K562 (cell line): Measurements from ENCODE around the gene MCCD1. TPM values are rescaled to one million over a fixed set of nuclear protein-coding genes. Genes with fewer than 3 reads are reported as not detected.
A peak's percentile ranks its signal among the peaks of the same experiment; 100 is the strongest.

ENCODE experiments used
- ARHGAP35 ChIP-seq: fragments of 450-650 bp; IDR thresholded peaks from 2 replicates; pipeline ENCODE4 v1.6.1; 2018; ENCODE audit not compliant: partially characterized antibody
- CXXC5 ChIP-seq: fragments of 250-450 bp; sonication (Bioruptor Pico); IDR thresholded peaks from 2 replicates; pipeline ENCODE4 v1.8.0; 2022; ENCODE audit warnings: inconsistent platforms, mild to moderate bottlenecking, moderate library complexity
- GATA2 ChIP-seq: sonication (generic); formaldehyde crosslinking; IDR thresholded peaks from 2 replicates; pipeline ENCODE4 v1.4.0; 2020; ENCODE audit warnings: mild to moderate bottlenecking, missing genetic modification reagents
- HMG20B ChIP-seq: fragments of 250-450 bp; sonication (Bioruptor Pico); IDR thresholded peaks from 2 replicates; pipeline ENCODE4 v1.5.0; 2021; ENCODE audit warnings: mild to moderate bottlenecking
- HNRNPLL ChIP-seq: fragments of 200-400 bp; formaldehyde crosslinking; IDR thresholded peaks from 2 replicates; pipeline ENCODE4 v1.6.1; 2017; ENCODE audit warnings: low read length, low read depth, mild to moderate bottlenecking; ENCODE audit not compliant: poor library complexity, severe bottlenecking
- NR1H2 ChIP-seq: sonication (generic); formaldehyde crosslinking; IDR thresholded peaks from 2 replicates; pipeline ENCODE4 v1.4.0; 2020; ENCODE audit warnings: mild to moderate bottlenecking, missing genetic modification reagents
- PYGO2 ChIP-seq: fragments of 450-650 bp; IDR thresholded peaks from 2 replicates; pipeline ENCODE4 v1.6.1; 2016; ENCODE audit warnings: mild to moderate bottlenecking, missing genetic modification characterization, moderate library complexity, missing compliant biosample characterization
- RAD21 ChIP-seq, 2 experiments: fragments of 250-450 bp in 1 of 2; fragments of 450-650 bp in 1 of 2; sonication (Bioruptor Pico) in 1 of 2; formaldehyde crosslinking in 1 of 2; IDR thresholded peaks in 1 of 2; conservative IDR thresholded peaks in 1 of 2; 2 replicates each; pipeline versions ENCODE4 v1.4.0 to v1.8.0; 2020 to 2022; ENCODE audit warnings: mild to moderate bottlenecking in 2 of 2, moderate library complexity in 1 of 2
- RB1 ChIP-seq: fragments of 450-650 bp; IDR thresholded peaks from 2 replicates; pipeline ENCODE4 v1.6.1; 2017; ENCODE audit warnings: low read depth, mild to moderate bottlenecking
- RFX7 ChIP-seq: fragments of 250-450 bp; sonication (Bioruptor Pico); IDR thresholded peaks from 2 replicates; pipeline ENCODE4 v1.5.1; 2021; ENCODE audit warnings: mild to moderate bottlenecking
- SIX5 ChIP-seq, 2 experiments: IDR thresholded peaks; 2 replicates each; pipeline ENCODE4 v1.6.1; 2011; ENCODE audit warnings: low read length in 2 of 2, borderline replicate concordance in 1 of 2, low read depth in 1 of 2, mild to moderate bottlenecking in 1 of 2, moderate library complexity in 1 of 2; ENCODE audit not compliant: insufficient read depth in 1 of 2
- SMARCC2 ChIP-seq: fragments of 450-650 bp; IDR thresholded peaks from 2 replicates; pipeline ENCODE4 v1.6.1; 2017; ENCODE audit warnings: antibody characterized with exemption, moderate library complexity, mild to moderate bottlenecking, low read depth
- SREBF1 ChIP-seq: fragments of 150-350 bp; IDR thresholded peaks from 2 replicates; pipeline ENCODE4 v1.6.1; 2014; ENCODE audit warnings: antibody characterized with exemption, low read depth, low read length, borderline replicate concordance
- TAF1 ChIP-seq: IDR thresholded peaks from 2 replicates; pipeline ENCODE4 v1.6.1; 2011; ENCODE audit warnings: mild to moderate bottlenecking, low read length, moderate library complexity; ENCODE audit not compliant: insufficient read depth, control insufficient read depth, severe bottlenecking; ENCODE audit errors: extremely low read depth
- TRIM24 ChIP-seq, 2 experiments: fragments of 450-650 bp; IDR thresholded peaks; 2 replicates each; pipeline ENCODE4 v1.6.1; 2016
- ZFX ChIP-seq: sonication (generic); formaldehyde crosslinking; IDR thresholded peaks from 2 replicates; pipeline ENCODE4 v1.8.0; 2022; ENCODE audit warnings: mild to moderate bottlenecking, missing genetic modification reagents, moderate library complexity
- ZNF316 ChIP-seq: fragments of 450-650 bp; IDR thresholded peaks from 2 replicates; pipeline ENCODE4 v1.6.1; 2016
- ZNF766 ChIP-seq: fragments of 200-800 bp; sonication (Bioruptor generic); conservative IDR thresholded peaks from 2 replicates; pipeline ENCODE4 v1.6.1; 2016; ENCODE audit warnings: missing genetic modification characterization, missing compliant biosample characterization
- polyA plus RNA-seq, 8 experiments: library from polyadenylated mRNA; depleted of rRNA in 4 of 8; stranded (reverse) in 5 of 8; unstranded in 3 of 8; fragments of >200 nt; fragmentation: Nextera tagmentation in 2 of 8; fragmentation: Illumina TruSeq in 1 of 8; extraction: Ambion mirVana in 2 of 8; extraction: Trizol in 1 of 8; gene quantifications; 2 replicates each; pipeline versions ENCODE4 v1.2.1 to v1.2.3, GENCODE V29; 2011 to 2014; ENCODE audit warnings: inconsistent platforms in 1 of 8, missing spikeins in 1 of 8
- total RNA-seq, 7 experiments: library from RNA; depleted of rRNA in 6 of 7; stranded (reverse); fragments of >200 nt in 6 of 7; fragmentation: Illumina TruSeq in 2 of 7; extraction: Trizol in 2 of 7; gene quantifications; 2 replicates each; pipeline versions ENCODE4 v1.2.1 to v1.2.3, GENCODE V29; 2011 to 2021; ENCODE audit warnings: low replicate concordance in 1 of 7
- TF ChIP-seq, protein P1 (sequence below): sonication (generic); formaldehyde crosslinking; IDR thresholded peaks from 2 replicates; pipeline ENCODE4 v1.4.0; 2020; ENCODE audit warnings: mild to moderate bottlenecking, missing genetic modification reagents
- TF ChIP-seq, protein P2 (sequence below): fragments of 250-450 bp; sonication (Bioruptor Pico); IDR thresholded peaks from 2 replicates; pipeline ENCODE4 v1.8.0; 2021; ENCODE audit warnings: moderate library complexity, mild to moderate bottlenecking, inconsistent platforms
- TF ChIP-seq, protein P3 (sequence below): fragments of 450-650 bp; IDR thresholded peaks from 2 replicates; pipeline ENCODE4 v1.6.1; 2016; ENCODE audit warnings: missing biosample characterization, missing genetic modification characterization
- TF ChIP-seq, protein P4 (sequence below): sonication (generic); formaldehyde crosslinking; IDR thresholded peaks from 2 replicates; pipeline ENCODE4 v1.8.1; 2023; ENCODE audit warnings: mild to moderate bottlenecking, missing genetic modification reagents

MCCD1 gene
- total and polyA plus RNA-seq, 9 of the 15 experiments (the other 6 are each of a cell fraction or from before 2014, with no cell fraction given), result not detected

DNA sequence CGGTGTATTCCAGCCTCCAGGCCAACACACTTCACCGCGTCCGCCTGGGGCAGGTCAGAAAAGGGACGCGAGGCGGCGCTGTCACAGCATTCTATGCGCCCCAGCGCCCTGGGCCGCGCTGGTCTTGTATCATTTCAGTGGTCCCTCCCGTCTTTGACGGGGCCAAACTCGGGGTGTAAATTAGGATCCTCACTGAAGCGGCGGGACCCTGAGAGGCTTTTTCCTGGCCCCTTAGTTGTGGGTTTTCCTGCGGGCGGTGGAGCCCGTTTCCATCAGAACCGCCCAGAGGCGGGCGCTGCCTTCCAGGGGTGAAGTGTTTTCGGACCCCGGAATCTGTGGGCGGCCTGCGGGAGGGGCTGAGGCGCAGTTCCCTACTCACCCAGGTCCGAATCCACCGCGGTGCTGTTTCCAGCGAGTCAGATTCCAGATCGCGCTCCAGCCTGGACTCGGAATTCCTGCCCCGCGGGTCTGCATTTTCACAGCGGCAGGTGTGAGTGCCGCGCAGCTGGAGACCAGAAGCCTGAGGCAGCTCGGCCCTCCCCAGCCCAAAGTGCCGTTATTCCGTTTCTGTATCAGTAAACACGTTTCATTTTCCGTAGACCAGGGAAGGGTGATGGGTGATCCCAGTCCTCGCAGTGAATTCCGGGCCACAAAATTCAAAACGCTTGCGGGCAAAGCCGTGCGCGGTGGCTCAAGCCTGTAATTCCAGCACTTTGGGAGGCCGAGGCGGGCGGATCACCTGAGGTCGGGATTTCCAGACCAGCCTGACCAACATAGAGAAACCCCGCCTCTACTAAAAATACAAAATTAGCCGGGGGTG lies 34.7 kb upstream of the MCCD1 start (continued):
- TF ChIP-seq SIX5 (IDR thresholded peaks at IDR 0.05; ENCODE audit: borderline replicate concordance in 1 of 2, insufficient read depth in 1 of 2, low read depth in 1 of 2, low read length in 2 of 2) (no peak), RAD21 (CRISPR knock-in tag; conservative IDR thresholded peaks at IDR 0.05 in 1 of 2, IDR thresholded peaks at IDR 0.05 in 1 of 2) (peak; percentile 80 to 95), RB1 (peak; percentile 75), RFX7 (CRISPR knock-in tag) (no peak), SREBF1 (no peak), TRIM24 (IDR thresholded peaks at IDR 0.05) (no peak), GATA2 (CRISPR knock-in tag) (no peak), HMG20B (CRISPR knock-in tag) (no peak), ARHGAP35 (no peak), PYGO2 (tag) (no peak), ZFX (CRISPR knock-in tag) (peak; percentile 73), TAF1 (no peak), CXXC5 (peak; percentile 56), NR1H2 (CRISPR knock-in tag) (no peak), ZNF766 (CRISPR knock-in tag) (no peak), HNRNPLL (no peak), SMARCC2 (peak; percentile 57; the same call in 1 of the 2 replicates), ZNF316 (no peak)
- TF ChIP-seq, protein P1, sequence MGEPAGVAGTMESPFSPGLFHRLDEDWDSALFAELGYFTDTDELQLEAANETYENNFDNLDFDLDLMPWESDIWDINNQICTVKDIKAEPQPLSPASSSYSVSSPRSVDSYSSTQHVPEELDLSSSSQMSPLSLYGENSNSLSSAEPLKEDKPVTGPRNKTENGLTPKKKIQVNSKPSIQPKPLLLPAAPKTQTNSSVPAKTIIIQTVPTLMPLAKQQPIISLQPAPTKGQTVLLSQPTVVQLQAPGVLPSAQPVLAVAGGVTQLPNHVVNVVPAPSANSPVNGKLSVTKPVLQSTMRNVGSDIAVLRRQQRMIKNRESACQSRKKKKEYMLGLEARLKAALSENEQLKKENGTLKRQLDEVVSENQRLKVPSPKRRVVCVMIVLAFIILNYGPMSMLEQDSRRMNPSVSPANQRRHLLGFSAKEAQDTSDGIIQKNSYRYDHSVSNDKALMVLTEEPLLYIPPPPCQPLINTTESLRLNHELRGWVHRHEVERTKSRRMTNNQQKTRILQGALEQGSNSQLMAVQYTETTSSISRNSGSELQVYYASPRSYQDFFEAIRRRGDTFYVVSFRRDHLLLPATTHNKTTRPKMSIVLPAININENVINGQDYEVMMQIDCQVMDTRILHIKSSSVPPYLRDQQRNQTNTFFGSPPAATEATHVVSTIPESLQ (CRISPR knock-in tag), result no peak; the same call in 1 of the 2 replicates
- TF ChIP-seq, protein P2, sequence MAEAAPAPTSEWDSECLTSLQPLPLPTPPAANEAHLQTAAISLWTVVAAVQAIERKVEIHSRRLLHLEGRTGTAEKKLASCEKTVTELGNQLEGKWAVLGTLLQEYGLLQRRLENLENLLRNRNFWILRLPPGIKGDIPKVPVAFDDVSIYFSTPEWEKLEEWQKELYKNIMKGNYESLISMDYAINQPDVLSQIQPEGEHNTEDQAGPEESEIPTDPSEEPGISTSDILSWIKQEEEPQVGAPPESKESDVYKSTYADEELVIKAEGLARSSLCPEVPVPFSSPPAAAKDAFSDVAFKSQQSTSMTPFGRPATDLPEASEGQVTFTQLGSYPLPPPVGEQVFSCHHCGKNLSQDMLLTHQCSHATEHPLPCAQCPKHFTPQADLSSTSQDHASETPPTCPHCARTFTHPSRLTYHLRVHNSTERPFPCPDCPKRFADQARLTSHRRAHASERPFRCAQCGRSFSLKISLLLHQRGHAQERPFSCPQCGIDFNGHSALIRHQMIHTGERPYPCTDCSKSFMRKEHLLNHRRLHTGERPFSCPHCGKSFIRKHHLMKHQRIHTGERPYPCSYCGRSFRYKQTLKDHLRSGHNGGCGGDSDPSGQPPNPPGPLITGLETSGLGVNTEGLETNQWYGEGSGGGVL (CRISPR knock-in tag), result no peak
- TF ChIP-seq, protein P3, sequence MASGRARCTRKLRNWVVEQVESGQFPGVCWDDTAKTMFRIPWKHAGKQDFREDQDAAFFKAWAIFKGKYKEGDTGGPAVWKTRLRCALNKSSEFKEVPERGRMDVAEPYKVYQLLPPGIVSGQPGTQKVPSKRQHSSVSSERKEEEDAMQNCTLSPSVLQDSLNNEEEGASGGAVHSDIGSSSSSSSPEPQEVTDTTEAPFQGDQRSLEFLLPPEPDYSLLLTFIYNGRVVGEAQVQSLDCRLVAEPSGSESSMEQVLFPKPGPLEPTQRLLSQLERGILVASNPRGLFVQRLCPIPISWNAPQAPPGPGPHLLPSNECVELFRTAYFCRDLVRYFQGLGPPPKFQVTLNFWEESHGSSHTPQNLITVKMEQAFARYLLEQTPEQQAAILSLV, result no peak
- TF ChIP-seq, protein P4, sequence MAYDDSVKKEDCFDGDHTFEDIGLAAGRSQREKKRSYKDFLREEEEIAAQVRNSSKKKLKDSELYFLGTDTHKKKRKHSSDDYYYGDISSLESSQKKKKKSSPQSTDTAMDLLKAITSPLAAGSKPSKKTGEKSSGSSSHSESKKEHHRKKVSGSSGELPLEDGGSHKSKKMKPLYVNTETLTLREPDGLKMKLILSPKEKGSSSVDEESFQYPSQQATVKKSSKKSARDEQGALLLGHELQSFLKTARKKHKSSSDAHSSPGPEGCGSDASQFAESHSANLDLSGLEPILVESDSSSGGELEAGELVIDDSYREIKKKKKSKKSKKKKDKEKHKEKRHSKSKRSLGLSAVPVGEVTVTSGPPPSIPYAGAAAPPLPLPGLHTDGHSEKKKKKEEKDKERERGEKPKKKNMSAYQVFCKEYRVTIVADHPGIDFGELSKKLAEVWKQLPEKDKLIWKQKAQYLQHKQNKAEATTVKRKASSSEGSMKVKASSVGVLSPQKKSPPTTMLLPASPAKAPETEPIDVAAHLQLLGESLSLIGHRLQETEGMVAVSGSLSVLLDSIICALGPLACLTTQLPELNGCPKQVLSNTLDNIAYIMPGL, result peak; percentile 88
